ENCODE results near the gene HCAR2. TPM values are rescaled to one million over a fixed set of nuclear protein-coding genes. Genes with fewer than 3 reads are reported as not detected.

The HCAR2 gene
- total and polyA plus RNA-seq, 2 of the 13 experiments (the other 11 are each of a cell fraction or from before 2014, with no cell fraction given): 0.09 to 5.6 TPM

GRCh38 chr12:122752464-122753318, 49.5 kb upstream of the HCAR2 start, which contains the start of gene DENR (continued):
- TF ChIP-seq, protein P1, sequence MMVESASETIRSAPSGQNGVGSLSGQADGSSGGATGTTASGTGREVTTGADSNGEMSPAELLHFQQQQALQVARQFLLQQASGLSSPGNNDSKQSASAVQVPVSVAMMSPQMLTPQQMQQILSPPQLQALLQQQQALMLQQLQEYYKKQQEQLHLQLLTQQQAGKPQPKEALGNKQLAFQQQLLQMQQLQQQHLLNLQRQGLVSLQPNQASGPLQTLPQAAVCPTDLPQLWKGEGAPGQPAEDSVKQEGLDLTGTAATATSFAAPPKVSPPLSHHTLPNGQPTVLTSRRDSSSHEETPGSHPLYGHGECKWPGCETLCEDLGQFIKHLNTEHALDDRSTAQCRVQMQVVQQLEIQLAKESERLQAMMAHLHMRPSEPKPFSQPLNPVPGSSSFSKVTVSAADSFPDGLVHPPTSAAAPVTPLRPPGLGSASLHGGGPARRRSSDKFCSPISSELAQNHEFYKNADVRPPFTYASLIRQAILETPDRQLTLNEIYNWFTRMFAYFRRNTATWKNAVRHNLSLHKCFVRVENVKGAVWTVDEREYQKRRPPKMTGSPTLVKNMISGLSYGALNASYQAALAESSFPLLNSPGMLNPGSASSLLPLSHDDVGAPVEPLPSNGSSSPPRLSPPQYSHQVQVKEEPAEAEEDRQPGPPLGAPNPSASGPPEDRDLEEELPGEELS (CRISPR knock-in tag; IDR thresholded peaks at IDR 0.05): peak; percentile 74
- TF ChIP-seq FOXM1 (CRISPR knock-in tag; IDR thresholded peaks at IDR 0.05): no peak
- peak; percentile 93 for TF ChIP-seq HNF1B (CRISPR knock-in tag; IDR thresholded peaks at IDR 0.05)
- 0 out of 2 replicates have a peak, but pooled peaks have one; percentile 24 for TF ChIP-seq ZFAT (CRISPR knock-in tag; conservative IDR thresholded peaks at IDR 0.05)
- TF ChIP-seq HNRNPK (IDR thresholded peaks at IDR 0.05; ENCODE audit: low read depth, low read length, poor library complexity, severe bottlenecking): peak; percentile 80
- no peak for TF ChIP-seq ZFP36L2 (CRISPR knock-in tag; IDR thresholded peaks at IDR 0.05)
- TF ChIP-seq, protein P2, sequence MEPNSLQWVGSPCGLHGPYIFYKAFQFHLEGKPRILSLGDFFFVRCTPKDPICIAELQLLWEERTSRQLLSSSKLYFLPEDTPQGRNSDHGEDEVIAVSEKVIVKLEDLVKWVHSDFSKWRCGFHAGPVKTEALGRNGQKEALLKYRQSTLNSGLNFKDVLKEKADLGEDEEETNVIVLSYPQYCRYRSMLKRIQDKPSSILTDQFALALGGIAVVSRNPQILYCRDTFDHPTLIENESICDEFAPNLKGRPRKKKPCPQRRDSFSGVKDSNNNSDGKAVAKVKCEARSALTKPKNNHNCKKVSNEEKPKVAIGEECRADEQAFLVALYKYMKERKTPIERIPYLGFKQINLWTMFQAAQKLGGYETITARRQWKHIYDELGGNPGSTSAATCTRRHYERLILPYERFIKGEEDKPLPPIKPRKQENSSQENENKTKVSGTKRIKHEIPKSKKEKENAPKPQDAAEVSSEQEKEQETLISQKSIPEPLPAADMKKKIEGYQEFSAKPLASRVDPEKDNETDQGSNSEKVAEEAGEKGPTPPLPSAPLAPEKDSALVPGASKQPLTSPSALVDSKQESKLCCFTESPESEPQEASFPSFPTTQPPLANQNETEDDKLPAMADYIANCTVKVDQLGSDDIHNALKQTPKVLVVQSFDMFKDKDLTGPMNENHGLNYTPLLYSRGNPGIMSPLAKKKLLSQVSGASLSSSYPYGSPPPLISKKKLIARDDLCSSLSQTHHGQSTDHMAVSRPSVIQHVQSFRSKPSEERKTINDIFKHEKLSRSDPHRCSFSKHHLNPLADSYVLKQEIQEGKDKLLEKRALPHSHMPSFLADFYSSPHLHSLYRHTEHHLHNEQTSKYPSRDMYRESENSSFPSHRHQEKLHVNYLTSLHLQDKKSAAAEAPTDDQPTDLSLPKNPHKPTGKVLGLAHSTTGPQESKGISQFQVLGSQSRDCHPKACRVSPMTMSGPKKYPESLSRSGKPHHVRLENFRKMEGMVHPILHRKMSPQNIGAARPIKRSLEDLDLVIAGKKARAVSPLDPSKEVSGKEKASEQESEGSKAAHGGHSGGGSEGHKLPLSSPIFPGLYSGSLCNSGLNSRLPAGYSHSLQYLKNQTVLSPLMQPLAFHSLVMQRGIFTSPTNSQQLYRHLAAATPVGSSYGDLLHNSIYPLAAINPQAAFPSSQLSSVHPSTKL (CRISPR knock-in tag; IDR thresholded peaks at IDR 0.05): peak; percentile 87
- TF ChIP-seq TCF7 (IDR thresholded peaks at IDR 0.05; ENCODE audit: low read depth): no peak
- TF ChIP-seq ZZZ3 (CRISPR knock-in tag; IDR thresholded peaks at IDR 0.05; ENCODE audit: borderline replicate concordance): peak; percentile 81; the same call in 1 of the 2 replicates
- TF ChIP-seq RBM22 (optimal IDR thresholded peaks at IDR 0.05; ENCODE audit: low read length): no peak
- TF ChIP-seq ZNF773 (CRISPR knock-in tag; IDR thresholded peaks at IDR 0.05; ENCODE audit: borderline replicate concordance): no peak
- no peak for TF ChIP-seq REL (CRISPR knock-in tag; conservative IDR thresholded peaks at IDR 0.05)
- TF ChIP-seq ZNF337 (CRISPR knock-in tag; IDR thresholded peaks at IDR 0.05; ENCODE audit: borderline replicate concordance, low read depth): peak; percentile 38; the same call in 1 of the 2 replicates
